ENCODE data around the gene XRRA1. TPM values are rescaled to one million over a fixed set of nuclear protein-coding genes. Genes with fewer than 3 reads are reported as not detected.

The XRRA1 gene
- total RNA-seq, 1 experiment from 2014 or later, result 10.4 TPM

- Mint-ChIP-seq H3K4me1 (peaks cover 21% of the 10 kb centered on the region), H3K27me3 (ENCODE audit: low read depth) (no peaks in the 10 kb centered on the region), H3K9me3 (no peaks in the 10 kb centered on the region), H3K36me3 (no peaks in the 10 kb centered on the region), H3K27ac (no peak overlapping the region), H3K4me3 (no peak overlapping the region)
- POLR2A ChIA-PET, result no interaction called here
- ATAC-seq (no peak), DNase-seq (ENCODE audit: low spot score) (no peak)
- CTCF ChIA-PET, result no interaction called here
- no peak for TF ChIP-seq CREM (CRISPR knock-in tag; IDR thresholded peaks at IDR 0.05)
- TF ChIP-seq MAX (CRISPR knock-in tag; IDR thresholded peaks at IDR 0.05), result no peak
- TF ChIP-seq ZNF396 (CRISPR knock-in tag; IDR thresholded peaks at IDR 0.05; ENCODE audit: borderline replicate concordance), result no peak
- TF ChIP-seq FOXP1 (CRISPR knock-in tag; IDR thresholded peaks at IDR 0.05; ENCODE audit: borderline replicate concordance), result no peak
- TF ChIP-seq ELF4 (CRISPR knock-in tag; IDR thresholded peaks at IDR 0.05; ENCODE audit: low read depth), result no peak
- TF ChIP-seq, protein P1, sequence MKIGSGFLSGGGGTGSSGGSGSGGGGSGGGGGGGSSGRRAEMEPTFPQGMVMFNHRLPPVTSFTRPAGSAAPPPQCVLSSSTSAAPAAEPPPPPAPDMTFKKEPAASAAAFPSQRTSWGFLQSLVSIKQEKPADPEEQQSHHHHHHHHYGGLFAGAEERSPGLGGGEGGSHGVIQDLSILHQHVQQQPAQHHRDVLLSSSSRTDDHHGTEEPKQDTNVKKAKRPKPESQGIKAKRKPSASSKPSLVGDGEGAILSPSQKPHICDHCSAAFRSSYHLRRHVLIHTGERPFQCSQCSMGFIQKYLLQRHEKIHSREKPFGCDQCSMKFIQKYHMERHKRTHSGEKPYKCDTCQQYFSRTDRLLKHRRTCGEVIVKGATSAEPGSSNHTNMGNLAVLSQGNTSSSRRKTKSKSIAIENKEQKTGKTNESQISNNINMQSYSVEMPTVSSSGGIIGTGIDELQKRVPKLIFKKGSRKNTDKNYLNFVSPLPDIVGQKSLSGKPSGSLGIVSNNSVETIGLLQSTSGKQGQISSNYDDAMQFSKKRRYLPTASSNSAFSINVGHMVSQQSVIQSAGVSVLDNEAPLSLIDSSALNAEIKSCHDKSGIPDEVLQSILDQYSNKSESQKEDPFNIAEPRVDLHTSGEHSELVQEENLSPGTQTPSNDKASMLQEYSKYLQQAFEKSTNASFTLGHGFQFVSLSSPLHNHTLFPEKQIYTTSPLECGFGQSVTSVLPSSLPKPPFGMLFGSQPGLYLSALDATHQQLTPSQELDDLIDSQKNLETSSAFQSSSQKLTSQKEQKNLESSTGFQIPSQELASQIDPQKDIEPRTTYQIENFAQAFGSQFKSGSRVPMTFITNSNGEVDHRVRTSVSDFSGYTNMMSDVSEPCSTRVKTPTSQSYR (CRISPR knock-in tag; IDR thresholded peaks at IDR 0.05), result no peak
- TF ChIP-seq JUN (CRISPR knock-in tag; IDR thresholded peaks at IDR 0.05), result no peak
- no peak for TF ChIP-seq ZBTB21 (CRISPR knock-in tag; IDR thresholded peaks at IDR 0.05; ENCODE audit: borderline replicate concordance)
- no peak for TF ChIP-seq ETV6 (CRISPR knock-in tag; IDR thresholded peaks at IDR 0.05)
- no peak for TF ChIP-seq GTF2I (CRISPR knock-in tag; conservative IDR thresholded peaks at IDR 0.05)
- TF ChIP-seq, protein P2, sequence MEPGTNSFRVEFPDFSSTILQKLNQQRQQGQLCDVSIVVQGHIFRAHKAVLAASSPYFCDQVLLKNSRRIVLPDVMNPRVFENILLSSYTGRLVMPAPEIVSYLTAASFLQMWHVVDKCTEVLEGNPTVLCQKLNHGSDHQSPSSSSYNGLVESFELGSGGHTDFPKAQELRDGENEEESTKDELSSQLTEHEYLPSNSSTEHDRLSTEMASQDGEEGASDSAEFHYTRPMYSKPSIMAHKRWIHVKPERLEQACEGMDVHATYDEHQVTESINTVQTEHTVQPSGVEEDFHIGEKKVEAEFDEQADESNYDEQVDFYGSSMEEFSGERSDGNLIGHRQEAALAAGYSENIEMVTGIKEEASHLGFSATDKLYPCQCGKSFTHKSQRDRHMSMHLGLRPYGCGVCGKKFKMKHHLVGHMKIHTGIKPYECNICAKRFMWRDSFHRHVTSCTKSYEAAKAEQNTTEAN (CRISPR knock-in tag; IDR thresholded peaks at IDR 0.05), result no peak
- TF ChIP-seq CREB1 (CRISPR knock-in tag; IDR thresholded peaks at IDR 0.05), result no peak
- TF ChIP-seq IRF1 (CRISPR knock-in tag; IDR thresholded peaks at IDR 0.05), result no peak
- TF ChIP-seq, protein P3, sequence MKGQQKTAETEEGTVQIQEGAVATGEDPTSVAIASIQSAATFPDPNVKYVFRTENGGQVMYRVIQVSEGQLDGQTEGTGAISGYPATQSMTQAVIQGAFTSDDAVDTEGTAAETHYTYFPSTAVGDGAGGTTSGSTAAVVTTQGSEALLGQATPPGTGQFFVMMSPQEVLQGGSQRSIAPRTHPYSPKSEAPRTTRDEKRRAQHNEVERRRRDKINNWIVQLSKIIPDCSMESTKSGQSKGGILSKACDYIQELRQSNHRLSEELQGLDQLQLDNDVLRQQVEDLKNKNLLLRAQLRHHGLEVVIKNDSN (CRISPR knock-in tag; IDR thresholded peaks at IDR 0.05), result peak; percentile 65
- peak; percentile 64 for TF ChIP-seq USF2 (CRISPR knock-in tag; IDR thresholded peaks at IDR 0.05)
- no peak for TF ChIP-seq PREB (CRISPR knock-in tag; IDR thresholded peaks at IDR 0.05; ENCODE audit: borderline replicate concordance)
- TF ChIP-seq E2F5 (CRISPR knock-in tag; IDR thresholded peaks at IDR 0.05), result no peak
- TF ChIP-seq E2F4 (CRISPR knock-in tag; IDR thresholded peaks at IDR 0.05; ENCODE audit: borderline replicate concordance, low read depth), result no peak
These were observed 95.7 kb downstream of the XRRA1 start for GRCh38 chr11:74853223-74853622.

Measured in WTC11 (cell line).